ENCODE results near the gene PLEKHA3.

- no peak for TF ChIP-seq CTCF (IDR thresholded peaks at IDR 0.05)
- TF ChIP-seq POLR2A (IDR thresholded peaks at IDR 0.05): no peak
These were observed 61.9 kb downstream of the PLEKHA3 start for GRCh38 chr2:178542161-178542560.

Measured in uterus (tissue), 2 donors.